ENCODE results near the gene ASTN2.

The ASTN2 gene

DNA sequence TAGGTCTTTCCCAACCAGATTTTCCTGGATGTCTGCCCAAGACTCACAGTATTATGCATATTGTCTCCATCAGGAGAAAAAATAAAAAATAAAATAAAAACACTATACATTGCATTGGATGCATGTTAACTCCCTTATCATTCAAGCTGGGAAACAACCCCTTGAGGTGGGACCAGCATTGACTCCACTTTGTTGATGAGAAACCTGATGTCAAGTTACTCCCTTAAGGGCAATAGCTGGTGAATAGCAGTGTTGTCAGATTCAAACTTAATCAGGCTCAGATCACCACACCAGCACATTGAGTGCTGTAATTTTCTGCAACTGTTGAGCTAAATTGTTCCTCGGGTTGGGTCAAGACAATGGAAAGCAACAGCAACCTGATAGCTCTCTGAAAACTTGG is 991.7 kb downstream of the ASTN2 start:
- no peak for DNase-seq

DNA sequence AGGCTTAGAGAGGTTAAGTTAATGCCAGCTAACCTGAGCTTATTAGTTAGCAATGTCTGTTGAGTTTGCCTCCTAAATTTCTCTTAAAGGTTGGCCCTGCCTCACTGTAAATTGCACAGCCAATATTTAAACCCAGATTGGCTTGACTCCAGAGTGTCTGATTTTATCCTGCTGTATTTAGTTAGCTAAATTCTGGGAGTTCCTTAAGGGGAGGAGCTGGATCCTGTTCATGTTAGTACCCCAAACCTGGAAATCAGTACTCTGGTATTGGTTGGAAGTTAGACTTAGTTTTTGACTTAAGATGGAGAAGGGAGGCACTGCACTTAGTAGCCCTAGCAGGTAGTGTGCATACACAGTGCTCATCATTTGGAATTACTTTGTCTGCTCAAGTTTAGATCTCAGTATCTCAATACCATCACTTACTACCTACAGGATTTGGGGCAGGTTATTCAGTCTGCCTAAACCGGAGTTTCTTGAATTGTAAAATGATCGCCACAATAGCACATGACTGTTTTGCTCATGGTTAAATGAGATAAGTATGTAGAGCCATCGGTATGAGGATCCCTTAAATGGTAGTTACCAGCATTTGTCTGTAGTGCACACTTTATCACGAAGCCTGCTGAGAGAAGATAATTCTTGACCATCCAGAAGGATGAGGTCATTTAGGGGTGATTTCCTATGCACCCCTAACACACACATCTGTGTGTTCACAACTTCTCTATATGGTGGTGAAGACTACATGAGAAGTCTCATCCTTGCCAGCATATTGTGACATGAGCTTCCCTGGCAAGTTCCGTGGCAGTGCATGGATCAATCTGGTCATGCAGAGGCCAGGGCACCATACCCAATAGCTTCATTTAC is 992.5 kb downstream of the ASTN2 start:
- no peak for DNase-seq

GRCh38 chr9:116420993-116421538 is 993.8 kb downstream of the ASTN2 start:
- no peak for DNase-seq

- DNase-seq: no peak
These were observed 995.7 kb downstream of the ASTN2 start for GRCh38 chr9:116419181-116419580.

GRCh38 chr9:116417464-116417863 is 997.4 kb downstream of the ASTN2 start:
- DNase-seq: no peak

- no peak for DNase-seq
These were observed 998.4 kb downstream of the ASTN2 start for GRCh38 chr9:116416421-116416820.

GRCh38 chr9:116414374-116414773 is 1000.5 kb downstream of the ASTN2 start:
- DNase-seq: no peak

- no peak for DNase-seq
These were observed 1003.4 kb downstream of the ASTN2 start for GRCh38 chr9:116411506-116411905.

- no peak for DNase-seq
These were observed 1005.2 kb downstream of the ASTN2 start for GRCh38 chr9:116409638-116410037.

DNA sequence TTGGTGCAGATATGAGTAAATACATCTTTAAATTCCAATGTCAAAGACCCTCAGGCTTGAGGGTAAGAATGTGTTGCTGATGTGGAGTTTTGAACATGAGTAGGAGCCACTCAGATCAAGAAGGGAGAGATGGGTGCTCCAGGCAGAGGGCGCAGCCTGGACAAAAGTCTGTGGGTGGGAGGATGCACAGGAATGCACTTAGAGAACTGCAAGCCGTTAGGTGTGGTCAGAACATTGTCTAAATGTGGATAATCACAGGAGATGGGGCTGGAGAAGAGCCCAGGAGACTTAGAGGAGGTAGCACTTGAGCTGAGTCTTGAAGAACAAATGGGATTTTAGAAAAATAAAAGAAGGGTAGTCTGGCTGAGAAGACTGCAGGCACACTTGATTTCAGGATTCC is 1005.7 kb downstream of the ASTN2 start:
- DNase-seq: no peak

- no peak for DNase-seq
These were observed 1008.4 kb downstream of the ASTN2 start for GRCh38 chr9:116406469-116406868.

DNA sequence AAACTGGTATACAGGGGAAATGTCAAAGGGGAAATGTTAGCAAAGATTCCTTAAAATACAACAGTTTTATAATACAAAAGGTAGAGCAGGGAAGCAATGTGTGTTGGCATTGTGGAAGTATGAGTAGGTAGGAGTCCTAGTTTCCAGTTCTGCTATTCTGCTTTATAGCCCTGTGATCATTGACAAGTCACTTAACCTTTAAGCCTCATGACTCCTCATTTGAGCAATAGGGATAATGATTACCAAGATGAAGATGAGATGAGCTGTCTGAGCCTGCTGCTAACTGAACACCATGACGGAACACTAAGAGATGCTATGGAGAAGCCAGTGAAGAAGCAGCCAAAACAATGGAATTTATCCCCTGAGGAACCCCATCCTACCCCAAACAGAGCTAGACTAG is 1009.5 kb downstream of the ASTN2 start:
- no peak for DNase-seq

GRCh38 chr9:116404228-116404627 is 1010.6 kb downstream of the ASTN2 start:
- no peak for DNase-seq

DNA sequence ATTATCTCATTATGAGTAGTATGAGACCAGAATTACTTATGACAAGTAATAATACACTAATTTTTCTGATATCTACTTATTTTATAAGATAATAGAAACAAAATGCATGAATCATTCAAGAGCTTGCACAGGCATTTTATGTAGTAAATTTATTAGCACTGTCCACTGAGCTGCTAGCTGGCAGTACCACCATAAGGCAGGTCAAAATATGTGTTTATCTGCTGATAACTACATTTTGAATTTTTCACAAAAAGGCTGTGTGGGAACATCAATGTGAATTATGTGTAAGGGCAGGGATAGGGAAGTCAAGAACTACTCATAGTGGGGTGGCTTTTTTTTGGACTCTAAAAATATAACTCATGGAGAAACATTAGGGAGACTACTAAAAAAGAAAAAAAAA is 1011.7 kb downstream of the ASTN2 start:
- no peak for DNase-seq

- DNase-seq: no peak
These were observed 1019.2 kb downstream of the ASTN2 start for GRCh38 chr9:116395699-116396037.

DNA sequence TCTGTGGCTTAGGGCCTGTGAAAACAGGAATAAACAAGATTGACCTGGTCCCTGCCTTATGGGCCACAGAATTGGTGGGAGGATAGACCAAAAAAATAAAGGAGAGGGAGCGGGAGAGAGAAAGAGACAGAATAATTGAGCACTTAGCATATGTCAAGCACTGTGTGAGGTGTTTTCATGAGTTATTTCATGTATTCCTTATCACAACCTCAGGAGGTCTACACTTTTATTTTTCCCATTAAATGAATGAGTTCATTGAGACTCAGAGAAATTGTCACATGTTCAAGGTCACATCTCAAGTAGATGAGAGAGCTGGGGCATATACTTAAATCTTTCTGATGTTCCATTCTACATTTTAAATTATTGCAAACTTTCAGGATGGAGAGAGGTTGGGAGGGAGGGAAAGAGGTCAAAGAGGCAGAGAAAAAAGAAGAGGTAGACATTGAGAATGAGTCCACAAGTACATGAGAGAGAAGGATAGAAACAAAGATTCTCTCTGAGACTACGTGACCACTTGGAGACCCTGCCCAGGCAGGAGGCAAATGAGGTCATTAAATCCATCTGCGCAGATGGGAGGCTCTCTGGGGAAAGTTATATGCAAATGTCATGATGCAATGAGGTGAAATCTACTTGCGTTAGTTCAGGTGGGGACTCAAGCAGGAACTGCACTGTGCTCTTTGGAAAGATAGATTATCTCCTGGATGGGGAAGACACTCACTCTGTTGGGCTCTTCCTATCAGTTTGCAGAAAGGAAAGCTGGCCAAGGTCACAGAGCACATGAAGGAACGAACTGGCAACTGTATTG is 1019.8 kb downstream of the ASTN2 start:
- DNase-seq: no peak

GRCh38 chr9:116394070-116394469 is 1020.8 kb downstream of the ASTN2 start:
- no peak for DNase-seq

DNA sequence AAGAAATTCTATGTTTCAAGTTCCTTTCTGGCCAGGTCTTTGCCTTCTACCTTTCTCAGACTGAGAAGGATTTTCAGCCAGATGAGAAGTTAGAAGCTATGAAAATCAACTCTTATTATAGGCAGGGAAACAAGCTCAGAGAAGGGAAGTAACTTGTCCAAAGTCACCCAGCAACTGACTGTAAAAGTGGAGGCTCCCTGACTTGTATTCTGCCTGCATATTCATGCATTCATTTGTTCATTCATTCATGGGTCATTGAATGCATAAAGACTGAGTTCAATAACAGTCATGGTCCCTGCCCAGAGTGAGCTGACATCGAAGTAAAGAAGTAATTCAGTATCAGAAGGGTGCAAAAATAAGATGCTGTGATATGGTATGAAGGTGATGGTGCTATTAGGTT is 1021.7 kb downstream of the ASTN2 start:
- DNase-seq: no peak

DNA sequence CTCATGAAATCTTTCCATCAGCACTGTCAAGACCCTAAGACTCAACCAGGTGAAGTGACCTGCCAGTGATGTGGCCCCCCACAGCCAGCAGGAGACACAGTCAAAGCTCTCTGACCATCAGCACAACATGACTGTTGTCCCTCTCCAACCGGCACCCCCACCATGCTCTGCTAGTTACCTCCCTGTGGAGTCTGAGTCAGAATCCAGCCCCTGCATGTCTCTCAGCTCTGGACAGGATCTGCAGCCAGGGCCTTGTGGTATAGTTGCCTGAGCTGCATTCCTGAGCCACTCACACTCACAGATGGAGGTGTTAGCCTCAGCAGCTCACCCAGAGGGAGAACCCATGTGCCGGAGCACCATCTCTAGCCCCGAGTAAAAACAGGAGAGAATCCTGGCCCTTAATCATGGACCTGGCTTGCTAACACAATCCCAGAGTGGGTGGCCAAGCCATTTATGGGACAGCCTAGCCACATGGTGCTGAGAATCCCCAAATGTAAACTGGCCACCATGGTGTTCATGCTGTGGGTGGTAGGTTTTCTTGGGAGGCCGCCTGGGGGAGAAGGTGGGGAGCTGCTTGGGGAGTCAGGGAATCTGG is 1023.5 kb downstream of the ASTN2 start:
- DNase-seq: no peak

- DNase-seq: no peak
These were observed 1024.3 kb downstream of the ASTN2 start for GRCh38 chr9:116390303-116391228.

- no peak for DNase-seq
These were observed 1025.1 kb downstream of the ASTN2 start for GRCh38 chr9:116389541-116390302.
